ENCODE results near the gene QRFPR. TPM values are rescaled to one million over a fixed set of nuclear protein-coding genes. Genes with fewer than 3 reads are reported as not detected.
"Not testable (repeated sequence)": the region's sequence is repeated elsewhere in the genome, so short reads cannot be mapped to it uniquely, and the experiment has no call there.

The QRFPR gene
- not detected for total RNA-seq

DNA sequence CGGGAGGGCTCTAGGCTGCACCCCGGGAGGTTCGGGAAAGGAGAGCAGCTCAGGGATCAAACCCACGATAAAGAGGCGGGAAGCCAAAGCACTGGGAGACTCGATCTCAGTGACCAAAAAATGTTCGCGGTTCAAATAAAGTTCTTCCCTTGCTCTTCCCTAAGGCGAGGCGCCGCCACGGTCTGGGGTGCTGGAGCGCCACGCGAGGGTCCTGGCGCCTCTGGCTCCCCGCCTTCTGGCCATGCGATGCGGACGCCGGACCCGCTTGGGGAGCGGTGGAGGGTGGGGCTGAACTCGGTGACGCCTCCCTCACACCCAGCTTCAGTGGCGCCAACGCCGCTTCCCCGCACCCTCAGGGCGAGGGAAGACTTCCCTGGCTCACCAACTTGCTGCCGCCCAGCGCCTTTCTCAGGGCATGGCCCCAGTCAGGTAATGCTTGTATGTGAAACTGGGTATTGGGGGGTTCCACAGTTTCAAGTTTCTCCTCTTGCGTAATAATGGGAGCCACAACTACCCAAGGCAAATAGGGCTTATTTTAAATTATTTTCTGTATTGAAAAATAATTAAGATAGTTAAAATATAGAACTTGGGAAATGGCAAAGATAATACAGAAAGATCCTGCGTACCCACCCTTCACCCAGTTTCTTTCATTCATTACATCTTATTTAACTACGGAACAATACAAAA, at the start of gene QRFPR:
Gene QRFPR (minus strand): TSS at position 243 of the 687 bp plus-strand sequence. CDS start 371 bp downstream, outside the sequence.
- no peaks in the 10 kb centered on the region for H3K4me1 ChIP-seq (ENCODE audit: insufficient read depth, low read length)
- H3K9me3 ChIP-seq (ENCODE audit: low read depth, low read length), result no peaks in the 10 kb centered on the region
- no peak within 1 kb of the TSS for H3K4me3 ChIP-seq (ENCODE audit: low read length)
- H3K27me3 ChIP-seq (ENCODE audit: insufficient read depth, low read length), result peaks cover 73% of the 10 kb centered on the region

DNA sequence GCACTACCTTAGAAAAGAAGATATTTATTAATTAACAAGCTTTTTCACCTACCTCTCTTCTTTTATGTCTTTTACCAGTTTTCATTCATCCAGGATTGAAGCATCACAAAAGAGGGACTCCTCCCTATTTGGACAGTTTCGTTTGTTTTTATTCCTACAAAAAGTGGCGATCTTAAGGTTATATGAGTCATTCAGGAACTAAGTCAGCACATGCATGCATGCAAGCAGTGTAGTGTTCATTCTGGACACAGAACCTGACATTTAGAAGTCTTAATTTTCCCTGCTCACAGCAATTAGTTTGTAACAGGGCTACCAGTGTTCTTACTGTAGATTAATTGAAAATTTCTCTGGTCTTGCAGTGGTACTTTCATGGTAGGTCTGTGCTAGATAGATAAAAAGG, 47.9 kb upstream of the QRFPR start:
- Histone ChIP-seq H3K9me3 (ENCODE audit: low read depth, low read length) (no peaks in the 10 kb centered on the region), H3K4me1 (ENCODE audit: insufficient read depth, low read length) (no peaks in the 10 kb centered on the region), H3K4me3 (ENCODE audit: low read length) (no peak overlapping the region), H3K27me3 (ENCODE audit: insufficient read depth, low read length) (no peaks in the 10 kb centered on the region)

DNA sequence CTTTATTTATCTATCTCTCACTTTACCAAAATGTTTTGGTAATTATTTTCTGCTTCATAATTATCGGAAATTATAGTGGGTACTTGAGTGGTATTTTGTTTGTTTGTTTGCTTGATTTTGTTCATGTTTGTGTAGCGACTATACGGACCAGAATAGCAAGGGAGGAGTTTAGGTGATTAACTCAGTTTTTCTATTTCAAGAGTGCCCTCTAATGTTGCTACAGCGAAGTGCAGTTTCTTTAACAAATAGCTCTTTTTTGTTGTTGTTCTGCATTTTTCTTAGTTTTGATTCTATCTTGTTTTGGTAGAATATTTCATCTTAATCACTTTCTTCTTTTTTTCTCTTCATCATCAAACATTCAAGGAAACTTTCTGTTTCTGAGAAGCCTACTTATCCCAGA, 40.8 kb upstream of the QRFPR start:
- Histone ChIP-seq H3K4me1 (ENCODE audit: insufficient read depth, low read length) (no peaks in the 10 kb centered on the region), H3K27me3 (ENCODE audit: insufficient read depth, low read length) (peaks cover 2% of the 10 kb centered on the region), H3K4me3 (ENCODE audit: low read length) (no peak overlapping the region), H3K9me3 (ENCODE audit: low read depth, low read length) (no peaks in the 10 kb centered on the region)

DNA sequence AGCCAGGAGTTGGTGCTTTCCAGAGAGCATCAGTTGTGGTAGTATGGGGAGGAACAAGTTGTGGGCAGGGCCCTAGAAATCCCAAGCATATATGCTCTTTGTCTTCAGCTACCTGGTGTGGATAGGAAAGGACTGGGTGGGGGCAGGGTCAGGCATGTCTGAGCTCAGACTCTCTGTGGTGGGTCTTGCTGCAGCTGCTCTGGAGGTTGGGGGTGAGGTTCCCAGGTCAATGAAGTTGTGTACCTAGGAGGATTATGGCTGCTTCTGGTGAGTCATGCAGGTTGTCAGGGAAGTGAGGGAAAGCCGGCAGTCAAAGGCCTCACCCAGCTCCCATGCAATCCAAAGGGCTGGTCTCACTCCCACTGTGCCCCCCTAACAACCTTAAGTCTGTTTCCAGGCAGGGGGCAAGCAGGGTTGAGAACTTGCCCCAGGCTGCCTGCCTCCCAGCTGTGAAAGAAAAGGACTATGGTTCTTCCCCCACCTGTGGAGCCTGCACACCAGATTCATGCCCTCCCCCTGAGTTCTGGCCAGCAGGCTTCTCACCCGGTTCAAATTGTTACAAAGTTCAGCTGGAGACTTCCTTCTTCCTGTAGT, 30.4 kb upstream of the QRFPR start:
- Histone ChIP-seq H3K4me1 (ENCODE audit: insufficient read depth, low read length) (no peaks in the 10 kb centered on the region), H3K27me3 (ENCODE audit: insufficient read depth, low read length) (no peaks in the 10 kb centered on the region), H3K9me3 (ENCODE audit: low read depth, low read length) (no peaks in the 10 kb centered on the region), H3K4me3 (ENCODE audit: low read length) (no peak overlapping the region)

DNA sequence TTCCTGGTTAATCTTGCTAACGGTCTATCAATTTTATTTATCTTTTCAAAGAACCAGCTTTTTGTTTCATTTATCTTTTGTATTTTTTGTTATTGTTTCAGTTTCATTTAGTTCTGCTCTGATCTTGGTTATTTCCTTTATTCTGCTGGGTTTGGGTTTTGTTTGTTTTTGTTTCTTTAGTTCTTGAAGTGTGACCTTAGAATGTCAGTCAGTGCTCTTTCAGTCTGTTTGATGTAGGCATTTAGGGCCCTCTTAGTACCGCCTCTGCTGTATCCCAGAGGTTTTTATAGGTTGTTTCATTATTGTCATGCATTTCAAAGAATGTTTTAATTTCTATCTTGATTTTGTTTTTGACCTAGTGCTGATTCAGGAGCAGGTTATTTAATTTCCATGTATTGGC, 27.7 kb upstream of the QRFPR start:
- not testable (repeated sequence) for H3K4me1 ChIP-seq (ENCODE audit: insufficient read depth, low read length); H3K9me3 ChIP-seq (ENCODE audit: low read depth, low read length); H3K27me3 ChIP-seq (ENCODE audit: insufficient read depth, low read length); H3K4me3 ChIP-seq (ENCODE audit: low read length)

DNA sequence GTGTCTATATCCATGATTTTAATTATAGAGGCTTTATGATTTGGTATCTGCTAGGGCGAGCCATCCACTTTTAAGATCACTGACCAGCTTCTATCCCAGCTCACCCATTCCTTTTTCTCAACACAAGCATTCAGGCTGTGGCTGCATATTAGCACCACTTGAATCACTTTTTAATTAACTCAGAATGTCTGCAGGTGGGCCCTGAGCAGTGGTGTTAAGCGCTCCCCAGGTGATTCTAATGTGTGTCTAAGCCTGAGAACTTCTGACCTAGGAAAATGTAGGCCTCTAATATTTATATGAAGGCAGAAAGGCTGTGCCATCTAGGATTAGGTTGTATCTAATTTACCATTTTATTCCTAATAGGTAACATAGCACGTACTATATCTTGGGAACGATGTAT, 19.8 kb upstream of the QRFPR start:
- Histone ChIP-seq H3K4me1 (ENCODE audit: insufficient read depth, low read length) (no peaks in the 10 kb centered on the region), H3K4me3 (ENCODE audit: low read length) (no peak overlapping the region), H3K9me3 (ENCODE audit: low read depth, low read length) (no peaks in the 10 kb centered on the region), H3K27me3 (ENCODE audit: insufficient read depth, low read length) (no peaks in the 10 kb centered on the region)

DNA sequence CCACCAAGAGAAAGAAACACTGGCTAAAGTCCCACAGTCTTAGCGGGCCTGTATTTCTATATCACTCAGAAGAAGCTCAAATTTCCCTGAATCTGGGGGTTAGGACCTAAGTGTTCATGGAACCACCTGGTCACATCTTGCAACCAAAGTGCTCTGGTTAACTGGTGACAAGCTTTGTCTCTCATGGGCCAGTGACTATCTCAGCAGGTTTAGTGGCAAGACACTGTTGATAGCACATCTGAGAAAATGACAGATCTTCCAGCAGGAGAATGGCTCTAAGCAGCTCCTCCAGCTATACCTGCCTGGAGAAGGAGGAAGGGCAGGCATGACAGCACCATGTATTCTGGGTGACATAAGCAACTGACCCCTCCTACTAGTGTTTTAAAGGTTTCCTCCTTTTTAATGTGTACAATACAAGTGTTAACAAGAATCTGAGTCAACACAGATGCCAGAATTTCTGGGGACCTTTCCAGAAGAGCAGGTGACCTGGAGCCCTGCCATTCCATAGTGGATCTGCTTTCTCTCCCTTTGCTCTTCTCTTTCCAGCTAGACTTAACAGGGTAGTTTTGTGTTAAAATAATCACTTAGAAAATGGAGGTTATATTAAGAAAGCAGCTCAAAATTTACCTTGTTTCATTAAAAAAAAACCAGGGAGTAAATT, 17.3 kb upstream of the QRFPR start:
- Histone ChIP-seq H3K27me3 (ENCODE audit: insufficient read depth, low read length) (no peaks in the 10 kb centered on the region), H3K4me3 (ENCODE audit: low read length) (no peak overlapping the region), H3K4me1 (ENCODE audit: insufficient read depth, low read length) (no peaks in the 10 kb centered on the region), H3K9me3 (ENCODE audit: low read depth, low read length) (no peaks in the 10 kb centered on the region)

DNA sequence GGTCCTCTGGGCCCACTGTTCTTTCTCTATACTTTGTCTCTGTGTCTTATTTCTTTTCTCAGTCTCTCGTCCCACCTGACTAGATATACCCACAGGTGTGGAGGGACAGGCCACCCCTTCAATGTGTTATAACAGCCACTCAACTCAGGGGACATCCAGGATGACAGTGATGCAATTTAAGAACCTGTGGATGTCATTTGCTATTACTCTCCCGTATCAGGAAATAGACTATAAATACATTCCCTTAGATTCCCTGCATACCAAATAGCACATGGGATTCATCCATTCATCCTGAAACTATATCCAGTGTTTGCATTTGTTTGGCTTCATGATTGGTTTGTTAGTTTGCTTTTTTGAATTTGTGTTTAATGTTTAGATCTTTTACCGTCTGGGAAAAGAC, 16.6 kb upstream of the QRFPR start:
- no peaks in the 10 kb centered on the region for H3K27me3 ChIP-seq (ENCODE audit: insufficient read depth, low read length)
- H3K4me3 ChIP-seq (ENCODE audit: low read length), result no peak overlapping the region
- H3K4me1 ChIP-seq (ENCODE audit: insufficient read depth, low read length), result no peaks in the 10 kb centered on the region
- no peaks in the 10 kb centered on the region for H3K9me3 ChIP-seq (ENCODE audit: low read depth, low read length)

DNA sequence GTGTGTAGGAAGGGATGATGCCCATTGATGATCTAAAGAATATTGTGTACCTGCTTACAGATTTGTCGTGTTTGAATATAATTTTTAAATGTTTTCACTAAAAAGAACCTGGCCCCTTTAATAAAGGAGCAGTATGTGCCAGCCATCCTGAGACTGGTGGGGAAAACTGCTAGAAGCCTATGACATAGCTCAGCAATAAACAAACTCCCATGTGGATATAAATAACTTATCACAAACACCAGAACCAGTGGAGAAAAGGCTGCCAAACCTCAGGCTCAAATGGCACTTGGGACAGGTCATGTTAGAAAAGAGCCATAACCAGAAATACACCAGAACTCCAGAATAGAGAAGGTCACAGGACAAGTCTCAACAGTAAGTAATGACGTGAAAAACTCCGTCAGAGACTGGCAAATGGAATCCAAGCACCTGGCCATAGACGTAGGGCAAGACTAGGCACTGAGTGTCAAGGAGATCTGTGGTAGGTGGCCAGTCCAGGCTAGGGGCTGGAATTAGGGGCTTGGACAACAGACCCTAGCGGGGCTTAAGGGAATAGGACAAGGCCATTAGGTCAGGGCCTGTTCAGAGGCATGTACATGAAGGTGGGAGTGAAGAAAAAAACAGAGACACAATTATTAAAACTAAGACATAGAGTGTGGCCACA, 11.7 kb upstream of the QRFPR start:
- Histone ChIP-seq H3K9me3 (ENCODE audit: low read depth, low read length) (peaks cover 3% of the 10 kb centered on the region), H3K4me3 (ENCODE audit: low read length) (no peak overlapping the region), H3K27me3 (ENCODE audit: insufficient read depth, low read length) (peaks cover 3% of the 10 kb centered on the region), H3K4me1 (ENCODE audit: insufficient read depth, low read length) (no peaks in the 10 kb centered on the region)

DNA sequence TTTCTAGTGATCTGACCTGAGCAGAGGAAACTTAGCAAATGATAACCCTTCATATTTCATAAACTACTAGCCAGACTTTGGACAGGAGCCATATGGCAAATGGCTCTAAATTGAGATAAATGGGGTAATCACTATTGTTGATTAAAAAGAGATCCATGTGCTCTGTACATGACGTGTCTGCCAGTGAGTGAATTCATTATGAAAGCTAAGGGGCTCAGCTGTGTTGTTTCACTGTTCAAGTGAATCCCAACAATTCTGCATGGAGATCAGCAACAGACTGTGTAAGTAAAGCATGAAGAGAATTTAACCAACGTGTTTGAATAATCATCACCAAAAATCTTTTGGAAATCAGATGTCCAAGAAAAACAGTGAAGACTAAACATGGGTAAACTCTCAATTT, 9.5 kb upstream of the QRFPR start:
- H3K4me3 ChIP-seq (ENCODE audit: low read length), result no peak overlapping the region
- H3K9me3 ChIP-seq (ENCODE audit: low read depth, low read length), result peaks cover 3% of the 10 kb centered on the region
- H3K4me1 ChIP-seq (ENCODE audit: insufficient read depth, low read length), result no peaks in the 10 kb centered on the region
- peaks cover 8% of the 10 kb centered on the region for H3K27me3 ChIP-seq (ENCODE audit: insufficient read depth, low read length)

DNA sequence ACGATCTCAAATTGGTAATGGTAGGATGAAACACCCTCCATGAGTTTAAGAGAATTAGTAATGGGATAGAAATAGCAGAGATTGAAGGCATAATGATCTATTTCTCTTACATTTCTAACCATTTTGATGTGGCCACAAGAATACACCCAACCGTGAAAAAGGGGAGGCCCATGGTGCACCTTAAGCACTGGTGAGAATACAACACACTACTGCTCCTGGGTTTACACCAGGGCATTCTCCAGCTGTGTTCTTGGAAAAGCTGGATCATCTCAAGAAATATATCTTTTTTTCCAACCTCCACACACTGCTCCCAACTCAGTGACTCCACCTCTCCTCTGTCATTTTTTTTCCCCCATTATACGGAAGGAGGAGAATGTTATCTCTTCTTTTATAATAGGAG, 1.5 kb downstream of the QRFPR start:
- no peak overlapping the region for H3K4me3 ChIP-seq (ENCODE audit: low read length)
- peaks cover 68% of the 10 kb centered on the region for H3K27me3 ChIP-seq (ENCODE audit: insufficient read depth, low read length)

DNA sequence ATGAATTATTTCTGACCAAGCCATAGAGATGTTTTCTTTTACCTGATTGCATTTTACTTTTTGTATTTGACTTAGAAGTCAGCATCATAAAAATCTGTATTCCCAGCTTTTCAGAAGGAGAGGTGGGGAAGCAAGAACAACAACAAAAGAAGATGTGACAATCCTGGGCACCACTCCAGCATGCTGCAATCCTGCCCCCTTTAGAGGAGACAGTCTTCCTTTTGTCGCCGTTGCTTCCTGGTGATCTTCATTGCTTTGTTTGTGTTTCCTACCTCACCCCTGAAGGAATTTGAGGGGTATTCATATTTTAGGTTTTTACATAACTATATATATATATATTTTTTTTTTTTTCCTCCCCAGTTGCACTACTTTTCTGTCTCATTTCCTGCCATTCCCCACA, 3.7 kb downstream of the QRFPR start:
- H3K4me3 ChIP-seq (ENCODE audit: low read length), result no peak overlapping the region
- H3K4me1 ChIP-seq (ENCODE audit: insufficient read depth, low read length), result no peaks in the 10 kb centered on the region
- peaks cover 53% of the 10 kb centered on the region for H3K27me3 ChIP-seq (ENCODE audit: insufficient read depth, low read length)
- no peaks in the 10 kb centered on the region for H3K9me3 ChIP-seq (ENCODE audit: low read depth, low read length)

More for the DNA sequence above, 1.5 kb downstream of the QRFPR start:
- no peaks in the 10 kb centered on the region for H3K9me3 ChIP-seq (ENCODE audit: low read depth, low read length)
- no peaks in the 10 kb centered on the region for H3K4me1 ChIP-seq (ENCODE audit: insufficient read depth, low read length)

DNA sequence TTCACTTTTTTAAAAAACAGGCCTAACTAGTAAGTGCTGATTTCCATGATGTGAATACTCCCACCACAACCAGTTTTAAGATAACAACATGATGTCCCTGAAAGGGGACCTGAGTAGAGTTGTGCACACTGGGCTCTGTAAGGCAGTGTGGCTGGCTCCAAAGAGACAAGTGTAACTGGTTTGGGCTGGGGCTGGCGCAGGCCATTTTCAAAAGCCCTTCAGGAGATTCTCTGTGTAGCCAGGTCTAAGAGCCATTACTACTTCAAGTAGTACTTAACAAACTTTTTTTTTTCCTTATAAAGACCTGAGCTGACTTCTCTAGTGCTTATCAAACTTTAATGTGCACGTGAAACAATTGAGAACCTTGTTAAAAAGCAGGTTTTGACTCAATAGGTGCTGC, 4.3 kb downstream of the QRFPR start:
- Histone ChIP-seq H3K4me1 (ENCODE audit: insufficient read depth, low read length) (no peaks in the 10 kb centered on the region), H3K27me3 (ENCODE audit: insufficient read depth, low read length) (peaks cover 48% of the 10 kb centered on the region), H3K4me3 (ENCODE audit: low read length) (no peak overlapping the region), H3K9me3 (ENCODE audit: low read depth, low read length) (no peaks in the 10 kb centered on the region)

DNA sequence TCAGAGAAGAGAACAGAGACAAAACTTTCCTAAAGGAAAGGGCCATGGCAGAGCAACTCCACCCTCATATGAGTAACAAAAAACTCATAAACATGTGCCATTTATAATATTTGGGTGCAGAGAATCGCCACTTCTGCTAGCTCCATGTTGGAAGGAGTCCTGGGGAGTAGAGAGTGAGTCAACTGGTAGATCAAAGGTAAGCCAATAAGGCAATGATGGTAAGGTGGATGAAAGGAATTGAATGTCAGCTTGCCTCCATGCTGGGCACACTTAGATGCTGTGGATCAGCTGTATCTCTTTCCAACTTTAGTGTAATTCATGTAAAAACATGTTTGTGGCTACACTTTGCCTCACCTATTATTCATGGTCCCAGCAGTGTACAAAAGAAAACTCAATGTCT, 4.7 kb downstream of the QRFPR start:
- Histone ChIP-seq H3K9me3 (ENCODE audit: low read depth, low read length) (no peaks in the 10 kb centered on the region), H3K4me1 (ENCODE audit: insufficient read depth, low read length) (no peaks in the 10 kb centered on the region), H3K27me3 (ENCODE audit: insufficient read depth, low read length) (peaks cover 43% of the 10 kb centered on the region), H3K4me3 (ENCODE audit: low read length) (no peak overlapping the region)

DNA sequence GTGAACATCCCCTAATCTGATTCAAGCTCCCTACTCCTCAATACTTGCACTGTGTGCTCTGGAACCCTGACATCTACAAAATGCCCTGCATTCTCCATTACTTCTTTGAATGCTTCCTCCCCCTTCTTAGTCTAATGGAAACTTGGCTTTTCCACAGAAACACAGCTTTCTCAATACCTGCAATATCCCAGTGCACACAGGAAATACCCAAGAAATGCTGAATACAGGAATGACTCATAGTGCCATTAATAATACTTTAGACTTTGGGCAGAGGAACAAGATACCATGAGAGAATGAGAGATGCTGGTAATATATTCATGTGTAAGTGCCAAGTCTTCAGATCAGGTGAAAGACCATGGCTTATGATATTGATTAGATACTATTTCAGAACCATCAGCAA, 5.6 kb downstream of the QRFPR start:
- Histone ChIP-seq H3K27me3 (ENCODE audit: insufficient read depth, low read length) (peaks cover 35% of the 10 kb centered on the region), H3K4me3 (ENCODE audit: low read length) (no peak overlapping the region), H3K9me3 (ENCODE audit: low read depth, low read length) (no peaks in the 10 kb centered on the region), H3K4me1 (ENCODE audit: insufficient read depth, low read length) (no peaks in the 10 kb centered on the region)
